ENCODE results near the gene LRRC7. TPM values are rescaled to one million over a fixed set of nuclear protein-coding genes. Genes with fewer than 3 reads are reported as not detected.

The LRRC7 gene
- total and polyA plus RNA-seq, 2 donors from 2014 or later: 0.19 to 0.37 TPM

- TF ChIP-seq CTCF (IDR thresholded peaks at IDR 0.05; ENCODE audit: borderline replicate concordance, extremely low read depth, insufficient read depth): no peak
- Histone ChIP-seq H3K27me3 (ENCODE audit: control insufficient read depth, insufficient read depth, low read length) (no peaks in the 10 kb centered on the region), H3K4me1 (ENCODE audit: control insufficient read depth in 2 of 3, insufficient read depth in 2 of 3, low read depth in 1 of 3, low read length in 3 of 3) (peaks cover 0 to 2% (median 0%) of the 10 kb centered on the region in 3 donors), H3K9me3 (ENCODE audit: control insufficient read depth in 2 of 3, insufficient read depth in 1 of 3, low read length in 3 of 3) (no peaks in the 10 kb centered on the region), H3K36me3 (ENCODE audit: control insufficient read depth in 2 of 3, insufficient read depth in 3 of 3, low read length in 3 of 3) (no peaks in the 10 kb centered on the region), H3K27ac (ENCODE audit: low read depth in 2 of 2, low read length in 2 of 2) (no peak overlapping the region), H3K9ac (ENCODE audit: low read length in 3 of 3) (no peak overlapping the region), H3K4me3 (ENCODE audit: low read length in 3 of 3) (no peak overlapping the region)
- FAIRE-seq: no peak
- intact Hi-C loops (cut with DNase I): no loop called here
- no peak for DNase-seq
Measured at GRCh38 chr1:70140894-70141293, 573.2 kb downstream of the LRRC7 start.

- H3K9ac ChIP-seq (ENCODE audit: low read length in 3 of 3): no peak overlapping the region
- intact Hi-C loops (cut with DNase I): no loop called here
- no peak overlapping the region for H3K4me3 ChIP-seq (ENCODE audit: low read length in 3 of 3)
- H3K27ac ChIP-seq (ENCODE audit: low read depth in 2 of 2, low read length in 2 of 2): no peak overlapping the region
- H3K27me3 ChIP-seq (ENCODE audit: control insufficient read depth, insufficient read depth, low read length): no peaks in the 10 kb centered on the region
- H3K9me3 ChIP-seq (ENCODE audit: control insufficient read depth in 2 of 3, insufficient read depth in 1 of 3, low read length in 3 of 3): no peaks in the 10 kb centered on the region
- FAIRE-seq: no peak
- H3K36me3 ChIP-seq (ENCODE audit: control insufficient read depth in 2 of 3, insufficient read depth in 3 of 3, low read length in 3 of 3): no peaks in the 10 kb centered on the region
- DNase-seq: peak in 2 of 5 donors; percentile 14 to 67
- peak; percentile 3 for TF ChIP-seq CTCF (IDR thresholded peaks at IDR 0.05; ENCODE audit: borderline replicate concordance, extremely low read depth, insufficient read depth)
- H3K4me1 ChIP-seq (ENCODE audit: control insufficient read depth in 2 of 3, insufficient read depth in 2 of 3, low read depth in 1 of 3, low read length in 3 of 3): peaks cover 0 to 2% (median 0%) of the 10 kb centered on the region in 3 donors
Measured at GRCh38 chr1:70142075-70142474, 574.4 kb downstream of the LRRC7 start.

- Histone ChIP-seq H3K4me3 (ENCODE audit: low read length in 3 of 3) (no peak overlapping the region), H3K9ac (ENCODE audit: low read length in 3 of 3) (no peak overlapping the region), H3K27ac (ENCODE audit: low read depth in 2 of 2, low read length in 2 of 2) (no peak overlapping the region), H3K27me3 (ENCODE audit: control insufficient read depth, insufficient read depth, low read length) (no peaks in the 10 kb centered on the region), H3K9me3 (ENCODE audit: control insufficient read depth in 2 of 3, insufficient read depth in 1 of 3, low read length in 3 of 3) (no peaks in the 10 kb centered on the region), H3K4me1 (ENCODE audit: control insufficient read depth in 2 of 3, insufficient read depth in 2 of 3, low read depth in 1 of 3, low read length in 3 of 3) (peaks cover 0 to 2% (median 0%) of the 10 kb centered on the region in 3 donors), H3K36me3 (ENCODE audit: control insufficient read depth in 2 of 3, insufficient read depth in 3 of 3, low read length in 3 of 3) (peaks cover 0 to 2% (median 0%) of the 10 kb centered on the region in 3 donors)
- peak in 2 of 5 donors; percentile 12 to 48 for DNase-seq
- no peak for TF ChIP-seq CTCF (IDR thresholded peaks at IDR 0.05; ENCODE audit: borderline replicate concordance, extremely low read depth, insufficient read depth)
- intact Hi-C loops (cut with DNase I): no loop called here
- no peak for FAIRE-seq
Measured at GRCh38 chr1:70143048-70143659, 575.4 kb downstream of the LRRC7 start.

GRCh38 chr1:70146488-70146887 is 578.8 kb downstream of the LRRC7 start:
- DNase-seq: no peak

More at GRCh38 chr1:70146488-70146887, 578.8 kb downstream of the LRRC7 start:
- no peaks in the 10 kb centered on the region for H3K4me1 ChIP-seq (ENCODE audit: control insufficient read depth in 2 of 3, insufficient read depth in 2 of 3, low read depth in 1 of 3, low read length in 3 of 3)
- peaks cover 0 to 9% (median 0%) of the 10 kb centered on the region in 3 donors for H3K36me3 ChIP-seq (ENCODE audit: control insufficient read depth in 2 of 3, insufficient read depth in 3 of 3, low read length in 3 of 3)
- H3K9ac ChIP-seq (ENCODE audit: low read length in 3 of 3): no peak overlapping the region
- TF ChIP-seq CTCF (IDR thresholded peaks at IDR 0.05; ENCODE audit: borderline replicate concordance, extremely low read depth, insufficient read depth): no peak
- intact Hi-C loops (cut with DNase I): no loop called here
- H3K4me3 ChIP-seq (ENCODE audit: low read length in 3 of 3): no peak overlapping the region
- no peak for FAIRE-seq
- H3K27me3 ChIP-seq (ENCODE audit: control insufficient read depth, insufficient read depth, low read length): no peaks in the 10 kb centered on the region
- no peaks in the 10 kb centered on the region for H3K9me3 ChIP-seq (ENCODE audit: control insufficient read depth in 2 of 3, insufficient read depth in 1 of 3, low read length in 3 of 3)
- H3K27ac ChIP-seq (ENCODE audit: low read depth in 2 of 2, low read length in 2 of 2): no peak overlapping the region
